GM12878 (cell line): Measurements from ENCODE around the gene SETBP1.

Source experiments
- CBX3 ChIP-seq: fragments of 200-600 bp; sonication (generic); IDR thresholded peaks from 2 replicates; pipeline ENCODE4 v1.6.1; 2016; ENCODE audit warnings: low read depth, borderline replicate concordance
- CTCF ChIP-seq, 3 experiments: IDR thresholded peaks in 2 of 3; conservative IDR thresholded peaks in 1 of 3; 2 replicates each; pipeline ENCODE4 v1.5.1; 2011; ENCODE audit warnings: low read depth in 3 of 3, low read length in 3 of 3, mild to moderate bottlenecking in 3 of 3, control low read depth in 2 of 3, moderate library complexity in 2 of 3, inconsistent platforms in 1 of 3, mixed read lengths in 1 of 3; ENCODE audit not compliant: control insufficient read depth in 2 of 3, insufficient read depth in 1 of 3; ENCODE audit errors: extremely low read depth in 1 of 3
- ELK1 ChIP-seq: IDR thresholded peaks from 2 replicates; pipeline ENCODE4 v1.6.1; 2012; ENCODE audit warnings: low read depth, low read length, improper control_type of control experiment
- RFX5 ChIP-seq: IDR thresholded peaks from 2 replicates; pipeline ENCODE4 v1.6.1; 2011; ENCODE audit warnings: low read depth, low read length, improper control_type of control experiment
- SPI1 ChIP-seq: IDR thresholded peaks from 2 replicates; pipeline ENCODE4 v1.6.1; 2011; ENCODE audit warnings: low read depth, mild to moderate bottlenecking, low read length, moderate library complexity, borderline replicate concordance; ENCODE audit not compliant: insufficient read depth
- ZBTB33 ChIP-seq: fragments of 450-650 bp; IDR thresholded peaks from 2 replicates; pipeline ENCODE4 v1.6.1; 2017; ENCODE audit warnings: mild to moderate bottlenecking

GRCh38 chr18:44945888-44946401 lies 265.3 kb downstream of the SETBP1 start:
- TF ChIP-seq ZBTB33 (no peak), CBX3 (no peak), SPI1 (no peak), CTCF (IDR thresholded peaks at IDR 0.05 in 2 of 3, conservative IDR thresholded peaks at IDR 0.05 in 1 of 3; ENCODE audit: control insufficient read depth in 2 of 3, extremely low read depth in 1 of 3, insufficient read depth in 1 of 3, low read depth in 3 of 3, low read length in 3 of 3) (no peak), RFX5 (no peak), ELK1 (no peak)
